H9 (cell line): Measurements from ENCODE around the gene TXNDC17. TPM values are rescaled to one million over a fixed set of nuclear protein-coding genes. Genes with fewer than 3 reads are reported as not detected.
A peak's percentile ranks its signal among the peaks of the same experiment; 100 is the strongest.

Source experiments
- DNase-seq: peaks from one replicate; pipeline ENCODE4 v3.0.0-alpha.2; 2017
- H2AFZ ChIP-seq: one replicate; pipeline ENCODE4 v1.6.1; 2013; ENCODE audit warnings: mild to moderate bottlenecking, low read length, control low read depth, moderate library complexity
- H2AK5ac ChIP-seq: 2 replicates; pipeline ENCODE4 v1.6.1; 2013; ENCODE audit warnings: low read length, control low read depth, mixed read lengths; ENCODE audit not compliant: insufficient read length
- H2BK120ac ChIP-seq: one replicate; pipeline ENCODE4 v1.6.1; 2013; ENCODE audit warnings: low read depth, mild to moderate bottlenecking, low read length, control low read depth, inconsistent platforms; ENCODE audit not compliant: poor library complexity, severe bottlenecking
- H2BK12ac ChIP-seq: 2 replicates; pipeline ENCODE4 v1.6.1; 2013; ENCODE audit warnings: low read length, control low read depth, mixed read lengths, low read depth; ENCODE audit not compliant: insufficient read length
- H2BK15ac ChIP-seq: 2 replicates; pipeline ENCODE4 v1.6.1; 2013; ENCODE audit warnings: low read depth, low read length, control low read depth
- H2BK20ac ChIP-seq: one replicate; pipeline ENCODE4 v1.6.1; 2013; ENCODE audit warnings: low read depth, mild to moderate bottlenecking, low read length, control low read depth, inconsistent platforms; ENCODE audit not compliant: poor library complexity, severe bottlenecking
- H2BK5ac ChIP-seq: 2 replicates; pipeline ENCODE4 v1.6.1; 2013; ENCODE audit warnings: low read length, control low read depth, mixed read lengths; ENCODE audit not compliant: insufficient read length
- H3K14ac ChIP-seq: 2 replicates; pipeline ENCODE4 v1.6.1; 2013; ENCODE audit warnings: low read length, control low read depth; ENCODE audit not compliant: insufficient read depth
- H3K18ac ChIP-seq: 2 replicates; pipeline ENCODE4 v1.6.1; 2013; ENCODE audit warnings: low read depth, mild to moderate bottlenecking, mixed read lengths, low read length, control low read depth; ENCODE audit not compliant: insufficient read length
- H3K23ac ChIP-seq: 2 replicates; pipeline ENCODE4 v1.6.1; 2013; ENCODE audit warnings: low read length, control low read depth, mixed read lengths, low read depth; ENCODE audit not compliant: insufficient read length
- H3K23me2 ChIP-seq: 2 replicates; pipeline ENCODE4 v1.6.1; 2013; ENCODE audit warnings: low read depth, mild to moderate bottlenecking, mixed read lengths, low read length, control low read depth; ENCODE audit not compliant: insufficient read length, poor library complexity, severe bottlenecking
- H3K27ac ChIP-seq: 2 replicates; pipeline ENCODE4 v1.5.1; 2013; ENCODE audit warnings: low read length, control low read depth, mixed read lengths, low read depth; ENCODE audit not compliant: insufficient read length
- H3K27me3 ChIP-seq: 2 replicates; pipeline ENCODE4 v1.6.1; 2013; ENCODE audit warnings: low read length, control low read depth, inconsistent platforms; ENCODE audit not compliant: insufficient read depth
- H3K4ac ChIP-seq: 2 replicates; pipeline ENCODE4 v1.6.1; 2013; ENCODE audit warnings: low read depth, mild to moderate bottlenecking, control low read depth, inconsistent platforms, low read length, moderate library complexity
- H3K4me1 ChIP-seq: 2 replicates; pipeline ENCODE4 v1.6.1; 2013; ENCODE audit warnings: low read length, control low read depth, inconsistent platforms; ENCODE audit not compliant: insufficient read depth
- H3K4me2 ChIP-seq: 2 replicates; pipeline ENCODE4 v1.6.1; 2013; ENCODE audit warnings: low read length, control low read depth, mixed read lengths; ENCODE audit not compliant: insufficient read length, insufficient read depth
- H3K56ac ChIP-seq: 2 replicates; pipeline ENCODE4 v1.6.1; 2013; ENCODE audit warnings: low read depth, mild to moderate bottlenecking, mixed read lengths, low read length, control low read depth; ENCODE audit not compliant: insufficient read length
- H3K79me1 ChIP-seq: 2 replicates; pipeline ENCODE4 v1.6.1; 2013; ENCODE audit warnings: low read depth, mild to moderate bottlenecking, moderate library complexity, low read length, control low read depth, inconsistent platforms; ENCODE audit not compliant: insufficient read depth, poor library complexity, severe bottlenecking
- H3K79me2 ChIP-seq: 2 replicates; pipeline ENCODE4 v1.6.1; 2013; ENCODE audit warnings: low read length, control low read depth, inconsistent platforms; ENCODE audit not compliant: insufficient read depth
- H3K9ac ChIP-seq: 2 replicates; pipeline ENCODE4 v1.6.1; 2013; ENCODE audit warnings: low read length, control low read depth, mixed read lengths; ENCODE audit not compliant: insufficient read length; ENCODE audit errors: extremely low read depth
- H3K9me3 ChIP-seq: one replicate; pipeline ENCODE4 v1.6.1; 2013; ENCODE audit warnings: low read depth, low read length, inconsistent platforms; ENCODE audit not compliant: control insufficient read depth
- H3T11ph ChIP-seq: one replicate; pipeline ENCODE4 v1.6.1; 2013; ENCODE audit warnings: mild to moderate bottlenecking, low read length, control low read depth, inconsistent platforms
- H4K20me1 ChIP-seq: one replicate; pipeline ENCODE4 v1.6.1; 2013; ENCODE audit not compliant: control insufficient read depth, insufficient read length, insufficient read depth
- H4K5ac ChIP-seq: 2 replicates; pipeline ENCODE4 v1.6.1; 2013; ENCODE audit warnings: low read depth, mild to moderate bottlenecking, mixed read lengths, low read length, control low read depth; ENCODE audit not compliant: insufficient read length
- H4K8ac ChIP-seq: replicated peaks from 2 replicates; pipeline ENCODE4 v1.6.1; 2013; ENCODE audit warnings: low read length, control low read depth, mixed read lengths, low read depth; ENCODE audit not compliant: insufficient read length
- H4K91ac ChIP-seq: 2 replicates; pipeline ENCODE4 v1.6.1; 2013; ENCODE audit warnings: low read depth, mild to moderate bottlenecking, moderate library complexity, mixed read lengths, low read length, control low read depth; ENCODE audit not compliant: insufficient read length
- H3K27ac Mint-ChIP-seq, 3 experiments: 2 replicates in 2 of 3; 3 replicates in 1 of 3; pipeline ENCODE4 v1.8.0; 2020 to 2021; ENCODE audit warnings: mixed read lengths in 3 of 3, mild to moderate bottlenecking in 1 of 3, moderate library complexity in 1 of 3
- H3K27me3 Mint-ChIP-seq: 2 replicates; pipeline ENCODE4 v1.8.0; 2021; ENCODE audit warnings: low read depth, mild to moderate bottlenecking, moderate library complexity, mixed read lengths
- H3K36me3 Mint-ChIP-seq, 3 experiments: 2 replicates in 2 of 3; 3 replicates in 1 of 3; pipeline ENCODE4 v1.8.0; 2020 to 2021; ENCODE audit warnings: low read depth in 3 of 3, mixed read lengths in 3 of 3; ENCODE audit not compliant: insufficient read depth in 1 of 3
- H3K4me1 Mint-ChIP-seq, 2 experiments: 2 replicates each; pipeline ENCODE4 v1.8.0; 2020; ENCODE audit warnings: mixed read lengths in 2 of 2
- H3K4me3 Mint-ChIP-seq, 2 experiments: 2 replicates in 1 of 2; 3 replicates in 1 of 2; pipeline ENCODE4 v1.8.0; 2020 to 2021; ENCODE audit warnings: mild to moderate bottlenecking in 2 of 2, mixed read lengths in 2 of 2, moderate library complexity in 1 of 2
- H3K9me3 Mint-ChIP-seq, 2 experiments: 2 replicates in 1 of 2; 3 replicates in 1 of 2; pipeline ENCODE4 v1.8.0; 2020; ENCODE audit warnings: mild to moderate bottlenecking in 2 of 2, mixed read lengths in 2 of 2, moderate library complexity in 1 of 2
- total RNA-seq: library from RNA; stranded (reverse); gene quantifications from 2 replicates; pipeline ENCODE4 v1.2.1, GENCODE V29; 2021
- TF ChIP-seq, protein P1 (sequence below): fragments of 200-600 bp; sonication (generic); conservative IDR thresholded peaks from 3 replicates; pipeline ENCODE4 v1.8.0; 2021; ENCODE audit warnings: antibody characterized with exemption, mild to moderate bottlenecking

TXNDC17 gene
- total RNA-seq, 1 experiment from 2014 or later, result 170 TPM

DNA sequence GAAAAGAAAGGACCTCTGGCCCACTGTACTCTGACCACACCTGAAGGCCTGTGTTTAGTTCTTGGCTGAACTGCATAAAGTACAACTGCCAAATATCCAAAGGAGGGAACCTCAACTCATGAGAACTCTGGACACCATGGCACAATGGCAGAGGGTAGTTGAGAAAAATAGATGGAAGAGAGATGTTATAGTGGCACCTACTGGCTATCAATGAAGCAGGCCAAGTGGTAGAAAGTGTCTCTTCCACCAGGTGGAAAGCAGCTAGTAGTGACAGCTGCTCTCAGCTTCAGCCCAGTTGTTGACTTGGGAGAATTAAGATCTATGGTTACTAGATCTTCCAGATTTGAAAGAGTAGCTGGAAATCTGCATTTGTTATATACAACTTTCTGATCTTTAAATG, 7.3 kb downstream of the TXNDC17 start:
- Histone ChIP-seq H3K4me1 (peaks cover 2% of the 10 kb centered on the region; the same call in 1 of the 2 replicates), H3K23me2 (peaks cover 3% of the 10 kb centered on the region), H3K27me3 (peaks cover 3% of the 10 kb centered on the region; the same call in 1 of the 2 replicates), H2BK120ac (no peak overlapping the region), H2BK12ac (no peak overlapping the region), H3K14ac (no peak overlapping the region), H2AK5ac (no peak overlapping the region), H3K56ac (no peak overlapping the region), H3K4me2 (no peak overlapping the region), H3K27ac (no peak overlapping the region), H4K8ac (no peak overlapping the region), H4K5ac (no peak overlapping the region), H3T11ph (no peak overlapping the region), H4K91ac (no peak overlapping the region), H3K18ac (no peak overlapping the region), H2BK5ac (no peak overlapping the region), H4K20me1 (no peaks in the 10 kb centered on the region), H3K79me1 (peaks cover 3% of the 10 kb centered on the region), H3K79me2 (no peaks in the 10 kb centered on the region; the same call in 1 of the 2 replicates), H3K4ac (no peak overlapping the region), H3K9ac (no peak overlapping the region), H2AFZ (no peak overlapping the region), H2BK15ac (no peak overlapping the region), H3K23ac (no peak overlapping the region), H3K9me3 (no peaks in the 10 kb centered on the region), H2BK20ac (no peak overlapping the region)
- H3K36me3 Mint-ChIP-seq, result peaks cover 5 to 53% (median 43%) of the 10 kb centered on the region in 3 experiments
- TF ChIP-seq, protein P1, sequence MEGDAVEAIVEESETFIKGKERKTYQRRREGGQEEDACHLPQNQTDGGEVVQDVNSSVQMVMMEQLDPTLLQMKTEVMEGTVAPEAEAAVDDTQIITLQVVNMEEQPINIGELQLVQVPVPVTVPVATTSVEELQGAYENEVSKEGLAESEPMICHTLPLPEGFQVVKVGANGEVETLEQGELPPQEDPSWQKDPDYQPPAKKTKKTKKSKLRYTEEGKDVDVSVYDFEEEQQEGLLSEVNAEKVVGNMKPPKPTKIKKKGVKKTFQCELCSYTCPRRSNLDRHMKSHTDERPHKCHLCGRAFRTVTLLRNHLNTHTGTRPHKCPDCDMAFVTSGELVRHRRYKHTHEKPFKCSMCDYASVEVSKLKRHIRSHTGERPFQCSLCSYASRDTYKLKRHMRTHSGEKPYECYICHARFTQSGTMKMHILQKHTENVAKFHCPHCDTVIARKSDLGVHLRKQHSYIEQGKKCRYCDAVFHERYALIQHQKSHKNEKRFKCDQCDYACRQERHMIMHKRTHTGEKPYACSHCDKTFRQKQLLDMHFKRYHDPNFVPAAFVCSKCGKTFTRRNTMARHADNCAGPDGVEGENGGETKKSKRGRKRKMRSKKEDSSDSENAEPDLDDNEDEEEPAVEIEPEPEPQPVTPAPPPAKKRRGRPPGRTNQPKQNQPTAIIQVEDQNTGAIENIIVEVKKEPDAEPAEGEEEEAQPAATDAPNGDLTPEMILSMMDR, result peak; percentile 49
- H3K9me3 Mint-ChIP-seq, result no peaks in the 10 kb centered on the region
- DNase-seq, result no peak
- peaks cover 11 to 20% of the 10 kb centered on the region in 2 experiments for H3K4me1 Mint-ChIP-seq
- no peak overlapping the region for H3K4me3 Mint-ChIP-seq
- H3K27ac Mint-ChIP-seq, result no peak overlapping the region; a peak in 1 of 7 replicates
- peaks cover 12% of the 10 kb centered on the region for H3K27me3 Mint-ChIP-seq
